ENCODE data around the gene FAM110A.

FAM110A gene

DNA sequence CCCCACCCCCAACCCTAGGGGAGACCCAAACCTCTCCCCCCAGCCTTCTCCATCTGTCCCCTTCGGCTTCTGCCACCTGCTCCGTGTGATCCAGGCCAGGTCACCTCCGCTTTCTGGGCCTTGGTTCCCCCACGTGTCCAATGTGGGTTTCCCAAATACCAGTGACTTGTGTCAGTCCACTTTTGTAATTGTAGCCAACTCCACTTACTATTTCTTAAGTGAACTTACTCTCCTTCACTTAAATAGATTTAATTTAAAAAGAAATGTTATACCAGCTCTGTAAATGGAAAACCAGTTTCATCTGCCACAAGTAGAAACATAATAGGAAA is 10.0 kb upstream of the FAM110A start:
- TF ChIP-seq TEAD4 (IDR thresholded peaks at IDR 0.05) (no peak), FOXM1 (IDR thresholded peaks at IDR 0.05; ENCODE audit: borderline replicate concordance, low read depth) (no peak), CREB1 (IDR thresholded peaks at IDR 0.05; ENCODE audit: low read depth) (no peak), USF1 (IDR thresholded peaks at IDR 0.05) (no peak)

GRCh38 chr20:824490-824889 is 9.0 kb upstream of the FAM110A start:
- TF ChIP-seq ZBTB7A (IDR thresholded peaks at IDR 0.05; ENCODE audit: low read depth): no peak
- TF ChIP-seq CREB1 (IDR thresholded peaks at IDR 0.05; ENCODE audit: low read depth): no peak
- TF ChIP-seq EP300 (IDR thresholded peaks at IDR 0.05; ENCODE audit: borderline replicate concordance): no peak
- no peak for TF ChIP-seq EGR1 (IDR thresholded peaks at IDR 0.05)
- no peak for TF ChIP-seq FOXM1 (IDR thresholded peaks at IDR 0.05; ENCODE audit: borderline replicate concordance, low read depth)
- TF ChIP-seq, protein P1, sequence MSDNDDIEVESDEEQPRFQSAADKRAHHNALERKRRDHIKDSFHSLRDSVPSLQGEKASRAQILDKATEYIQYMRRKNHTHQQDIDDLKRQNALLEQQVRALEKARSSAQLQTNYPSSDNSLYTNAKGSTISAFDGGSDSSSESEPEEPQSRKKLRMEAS (IDR thresholded peaks at IDR 0.05): no peak
- TF ChIP-seq USF1 (IDR thresholded peaks at IDR 0.05): no peak
- no peak for TF ChIP-seq TCF12 (IDR thresholded peaks at IDR 0.05; ENCODE audit: low read depth)
- no peak for TF ChIP-seq CEBPB (IDR thresholded peaks at IDR 0.05)
- no peak for TF ChIP-seq YY1 (IDR thresholded peaks at IDR 0.05; ENCODE audit: low read depth)
- no peak for TF ChIP-seq REST (IDR thresholded peaks at IDR 0.05; ENCODE audit: low read depth)
- TF ChIP-seq TAF1 (IDR thresholded peaks at IDR 0.05; ENCODE audit: low read depth): no peak

- TF ChIP-seq CEBPB (IDR thresholded peaks at IDR 0.05): no peak
- no peak for TF ChIP-seq REST (IDR thresholded peaks at IDR 0.05; ENCODE audit: low read depth)
- TF ChIP-seq RAD21 (IDR thresholded peaks at IDR 0.05; ENCODE audit: low read depth): no peak
- no peak for TF ChIP-seq USF1 (IDR thresholded peaks at IDR 0.05)
- no peak for TF ChIP-seq FOXM1 (IDR thresholded peaks at IDR 0.05; ENCODE audit: borderline replicate concordance, low read depth)
- no peak for TF ChIP-seq TEAD4 (IDR thresholded peaks at IDR 0.05)
- TF ChIP-seq EGR1 (IDR thresholded peaks at IDR 0.05): no peak
- no peak for TF ChIP-seq TAF1 (IDR thresholded peaks at IDR 0.05; ENCODE audit: low read depth)
- no peak for TF ChIP-seq EP300 (IDR thresholded peaks at IDR 0.05; ENCODE audit: borderline replicate concordance)
- no peak for TF ChIP-seq CREB1 (IDR thresholded peaks at IDR 0.05; ENCODE audit: low read depth)
- TF ChIP-seq NFIC (IDR thresholded peaks at IDR 0.05): no peak
These were observed 8.6 kb upstream of the FAM110A start for GRCh38 chr20:824916-825315.

DNA sequence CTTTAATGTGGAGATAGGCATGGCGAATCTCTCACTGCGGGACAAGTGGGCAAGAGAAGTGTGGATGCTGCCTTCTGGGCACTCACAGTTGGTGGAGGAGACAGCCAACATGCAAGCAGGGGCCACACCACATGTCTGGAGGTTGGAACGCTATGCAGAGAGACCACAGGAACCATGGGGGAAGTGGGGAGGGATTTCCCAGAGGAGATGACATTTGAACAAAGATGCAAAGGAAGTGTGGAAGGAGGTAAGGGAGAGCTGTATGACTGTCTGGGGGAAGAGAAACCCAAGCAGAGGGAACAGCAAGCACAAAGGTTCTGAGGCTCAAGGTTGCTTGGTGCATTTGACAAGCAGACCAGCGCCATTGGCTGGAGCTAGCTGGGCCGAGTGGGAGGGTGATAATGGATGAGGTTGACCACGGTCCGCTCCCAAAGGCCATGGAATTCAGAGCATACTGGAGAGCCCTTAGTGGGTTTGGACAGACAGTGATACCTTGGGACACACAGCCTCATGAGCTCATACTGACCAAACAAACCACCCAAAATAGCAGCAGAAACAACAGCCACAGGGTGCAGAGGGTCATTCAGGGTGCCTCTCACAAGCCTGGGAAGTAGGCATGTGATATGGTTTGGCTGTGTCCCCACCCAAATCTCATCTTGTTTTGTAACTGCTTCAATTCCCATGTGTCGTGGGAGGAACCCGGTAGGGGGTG is 7.6 kb upstream of the FAM110A start:
- TF ChIP-seq CREB1 (IDR thresholded peaks at IDR 0.05; ENCODE audit: low read depth) (no peak), FOXM1 (IDR thresholded peaks at IDR 0.05; ENCODE audit: borderline replicate concordance, low read depth) (no peak), RAD21 (IDR thresholded peaks at IDR 0.05; ENCODE audit: low read depth) (no peak), YY1 (IDR thresholded peaks at IDR 0.05; ENCODE audit: low read depth) (no peak), EGR1 (IDR thresholded peaks at IDR 0.05) (no peak), ZBTB7A (IDR thresholded peaks at IDR 0.05; ENCODE audit: low read depth) (no peak), CEBPB (IDR thresholded peaks at IDR 0.05) (no peak), REST (IDR thresholded peaks at IDR 0.05; ENCODE audit: low read depth) (no peak), EP300 (IDR thresholded peaks at IDR 0.05; ENCODE audit: borderline replicate concordance) (no peak), TAF1 (IDR thresholded peaks at IDR 0.05; ENCODE audit: low read depth) (no peak), TEAD4 (IDR thresholded peaks at IDR 0.05) (no peak), TCF12 (IDR thresholded peaks at IDR 0.05; ENCODE audit: low read depth) (no peak), USF1 (IDR thresholded peaks at IDR 0.05) (no peak), NFIC (IDR thresholded peaks at IDR 0.05) (no peak)
- TF ChIP-seq, protein P1 (IDR thresholded peaks at IDR 0.05): no peak
